HUES64 (cell line): ENCODE results near the gene MACROD2.

ENCODE experiments used
- H3K27ac ChIP-seq: 2 replicates; pipeline ENCODE4 v1.7.0; 2013; ENCODE audit warnings: low read depth, low read length, inconsistent platforms
- H3K27me3 ChIP-seq: 2 replicates; pipeline ENCODE4 v1.6.1; 2013; ENCODE audit warnings: mild to moderate bottlenecking, low read length; ENCODE audit not compliant: insufficient read depth
- H3K36me3 ChIP-seq: 2 replicates; pipeline ENCODE4 v1.6.1; 2013; ENCODE audit warnings: mild to moderate bottlenecking, low read length; ENCODE audit not compliant: insufficient read depth
- H3K4me1 ChIP-seq: 2 replicates; pipeline ENCODE4 v1.6.1; 2013; ENCODE audit warnings: mild to moderate bottlenecking, low read length, moderate library complexity; ENCODE audit not compliant: insufficient read depth
- H3K4me3 ChIP-seq: 2 replicates; pipeline ENCODE4 v1.5.1; 2013; ENCODE audit warnings: mild to moderate bottlenecking, low read length, moderate library complexity
- H3K9ac ChIP-seq: 2 replicates; pipeline ENCODE4 v1.6.1; 2013; ENCODE audit warnings: mild to moderate bottlenecking, low read depth, low read length
- H3K9me3 ChIP-seq: 2 replicates; pipeline ENCODE4 v1.6.1; 2013; ENCODE audit warnings: low read depth, low read length; ENCODE audit not compliant: insufficient read depth
- WGBS: fragments of 150-250, 120-280 bp; methylation state at CpG from one replicate; pipeline ENCODE4 v1.1.7; 2013; ENCODE audit warnings: missing lambda C conversion rate; 5-methylcytosine and 5-hydroxymethylcytosine counted together

Gene MACROD2

GRCh38 chr20:15814360-15814759 is 1819.0 kb downstream of the MACROD2 start:
- H3K9me3 ChIP-seq: peaks cover under 1% of the 10 kb centered on the region; the same call in 1 of the 2 replicates
- no peak overlapping the region for H3K9ac ChIP-seq
- no peaks in the 10 kb centered on the region for H3K27me3 ChIP-seq

GRCh38 chr20:15814911-15815310 is 1819.6 kb downstream of the MACROD2 start:
- no peak overlapping the region for H3K4me3 ChIP-seq
- no peak overlapping the region for H3K27ac ChIP-seq
- WGBS: no CpG with 5 or more reads among the region's 2 CpGs
- H3K36me3 ChIP-seq: no peaks in the 10 kb centered on the region
- no peaks in the 10 kb centered on the region for H3K9me3 ChIP-seq
- H3K9ac ChIP-seq: no peak overlapping the region
- H3K27me3 ChIP-seq: no peaks in the 10 kb centered on the region
- peaks cover 10% of the 10 kb centered on the region; the same call in 1 of the 2 replicates for H3K4me1 ChIP-seq

More at GRCh38 chr20:15814360-15814759, 1819.0 kb downstream of the MACROD2 start:
- no peak overlapping the region for H3K4me3 ChIP-seq
- no peaks in the 10 kb centered on the region for H3K36me3 ChIP-seq
- H3K27ac ChIP-seq: no peak overlapping the region
- H3K4me1 ChIP-seq: peaks cover 10% of the 10 kb centered on the region; the same call in 1 of the 2 replicates

GRCh38 chr20:15817351-15817750 is 1822.0 kb downstream of the MACROD2 start:
- Histone ChIP-seq H3K36me3 (no peaks in the 10 kb centered on the region), H3K4me1 (peaks cover 10% of the 10 kb centered on the region; the same call in 1 of the 2 replicates), H3K4me3 (no peak overlapping the region), H3K27me3 (no peaks in the 10 kb centered on the region), H3K9ac (no peak overlapping the region), H3K9me3 (no peaks in the 10 kb centered on the region), H3K27ac (no peak overlapping the region)
- 95% methylated on average over 2 of the region's 2 CpGs for WGBS

- Histone ChIP-seq H3K36me3 (no peaks in the 10 kb centered on the region), H3K4me1 (peaks cover 10% of the 10 kb centered on the region; the same call in 1 of the 2 replicates), H3K4me3 (no peak overlapping the region), H3K27ac (0 out of 2 replicates have a peak overlapping the region, but pooled peaks have one; percentile 11), H3K9ac (no peak overlapping the region), H3K27me3 (no peaks in the 10 kb centered on the region), H3K9me3 (no peaks in the 10 kb centered on the region)
- 63% methylated on average over 4 of the region's 4 CpGs for WGBS
These were observed 1823.3 kb downstream of the MACROD2 start for GRCh38 chr20:15818651-15819071.

GRCh38 chr20:15823718-15824117 is 1828.4 kb downstream of the MACROD2 start:
- no peaks in the 10 kb centered on the region for H3K27me3 ChIP-seq
- H3K9me3 ChIP-seq: no peaks in the 10 kb centered on the region

GRCh38 chr20:15827628-15828027 is 1832.3 kb downstream of the MACROD2 start:
- Histone ChIP-seq H3K9ac (no peak overlapping the region), H3K36me3 (no peaks in the 10 kb centered on the region), H3K27me3 (no peaks in the 10 kb centered on the region), H3K4me1 (peaks cover 9% of the 10 kb centered on the region; the same call in 1 of the 2 replicates), H3K4me3 (no peak overlapping the region), H3K27ac (no peak overlapping the region), H3K9me3 (no peaks in the 10 kb centered on the region)

More at GRCh38 chr20:15823718-15824117, 1828.4 kb downstream of the MACROD2 start:
- Histone ChIP-seq H3K4me3 (no peak overlapping the region), H3K4me1 (peaks cover 10% of the 10 kb centered on the region), H3K27ac (no peak overlapping the region), H3K9ac (no peak overlapping the region), H3K36me3 (no peaks in the 10 kb centered on the region)
- 96% methylated on average over 2 of the region's 2 CpGs for WGBS

GRCh38 chr20:15831201-15831600 is 1835.9 kb downstream of the MACROD2 start:
- H3K9ac ChIP-seq: no peak overlapping the region
- H3K36me3 ChIP-seq: no peaks in the 10 kb centered on the region
- peaks cover 9% of the 10 kb centered on the region; the same call in 1 of the 2 replicates for H3K4me1 ChIP-seq
- no peak overlapping the region for H3K4me3 ChIP-seq
- no peaks in the 10 kb centered on the region for H3K9me3 ChIP-seq
- H3K27me3 ChIP-seq: no peaks in the 10 kb centered on the region
- no peak overlapping the region for H3K27ac ChIP-seq

GRCh38 chr20:15832512-15832911 is 1837.2 kb downstream of the MACROD2 start:
- H3K9me3 ChIP-seq: no peaks in the 10 kb centered on the region
- H3K9ac ChIP-seq: no peak overlapping the region
- H3K27me3 ChIP-seq: no peaks in the 10 kb centered on the region
- 96% methylated on average over 6 of the region's 6 CpGs for WGBS
- H3K36me3 ChIP-seq: no peaks in the 10 kb centered on the region
- no peak overlapping the region for H3K27ac ChIP-seq
- peaks cover 5% of the 10 kb centered on the region; the same call in 1 of the 2 replicates for H3K4me1 ChIP-seq
- H3K4me3 ChIP-seq: no peak overlapping the region

- no peaks in the 10 kb centered on the region for H3K36me3 ChIP-seq
- no peaks in the 10 kb centered on the region for H3K27me3 ChIP-seq
- no peak overlapping the region for H3K9ac ChIP-seq
- H3K4me3 ChIP-seq: no peak overlapping the region
- no peak overlapping the region for H3K27ac ChIP-seq
- H3K9me3 ChIP-seq: no peaks in the 10 kb centered on the region
- 92% methylated on average over 3 of the region's 3 CpGs for WGBS
- H3K4me1 ChIP-seq: no peaks in the 10 kb centered on the region
These were observed 1839.5 kb downstream of the MACROD2 start for GRCh38 chr20:15834857-15835256.

GRCh38 chr20:15835811-15836210 is 1840.5 kb downstream of the MACROD2 start:
- no peak overlapping the region for H3K9ac ChIP-seq
- H3K4me1 ChIP-seq: no peaks in the 10 kb centered on the region
- H3K9me3 ChIP-seq: no peaks in the 10 kb centered on the region
- no peaks in the 10 kb centered on the region for H3K36me3 ChIP-seq
- H3K27me3 ChIP-seq: no peaks in the 10 kb centered on the region
- no peak overlapping the region for H3K27ac ChIP-seq
- no peak overlapping the region for H3K4me3 ChIP-seq
- WGBS: 88% methylated on average over 1 of the region's 1 CpG

GRCh38 chr20:15836634-15837033 is 1841.3 kb downstream of the MACROD2 start:
- H3K4me3 ChIP-seq: no peak overlapping the region
- H3K27me3 ChIP-seq: no peaks in the 10 kb centered on the region
- no peak overlapping the region for H3K27ac ChIP-seq
- 92% methylated on average over 2 of the region's 2 CpGs for WGBS
- no peak overlapping the region for H3K9ac ChIP-seq
- no peaks in the 10 kb centered on the region for H3K36me3 ChIP-seq
- H3K4me1 ChIP-seq: no peaks in the 10 kb centered on the region
- H3K9me3 ChIP-seq: no peaks in the 10 kb centered on the region

GRCh38 chr20:15837563-15837962 is 1842.2 kb downstream of the MACROD2 start:
- H3K27ac ChIP-seq: no peak overlapping the region
- 92% methylated on average over 3 of the region's 3 CpGs for WGBS
- H3K9ac ChIP-seq: no peak overlapping the region
- no peaks in the 10 kb centered on the region for H3K36me3 ChIP-seq
- H3K27me3 ChIP-seq: no peaks in the 10 kb centered on the region
- H3K4me3 ChIP-seq: no peak overlapping the region
- H3K4me1 ChIP-seq: no peaks in the 10 kb centered on the region
- no peaks in the 10 kb centered on the region for H3K9me3 ChIP-seq
